ENCODE data around the gene NTF4.
"Not testable (repeated sequence)": the region's sequence is repeated elsewhere in the genome, so short reads cannot be mapped to it uniquely, and the experiment has no call there.

The NTF4 gene

DNA sequence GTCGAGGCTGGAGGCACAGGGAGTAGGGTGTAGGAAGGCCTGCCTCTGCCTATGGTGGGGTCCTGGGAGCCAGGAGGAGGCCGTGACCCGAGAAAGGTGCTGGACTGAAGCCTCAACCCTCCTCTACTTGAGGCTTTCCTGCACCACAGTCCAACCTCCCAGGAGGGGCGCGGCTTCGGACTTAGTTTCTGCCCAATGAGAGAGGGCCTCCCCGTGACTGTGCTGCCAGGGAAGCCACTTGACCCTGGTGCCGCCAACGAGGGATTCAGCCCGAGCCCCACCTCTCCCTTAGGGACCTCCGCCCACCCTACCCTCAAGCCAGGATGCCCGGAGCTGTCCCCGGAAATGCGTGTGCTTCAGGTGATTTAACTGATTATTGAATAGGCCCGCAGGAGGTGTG lies 40.4 kb downstream of the NTF4 start, which contains the start of gene CGB3:
TSS of gene CGB3 (minus strand) at position 101 of the 400 bp plus-strand sequence. CDS start 362 bp downstream, outside the sequence.
- in situ Hi-C loops (cut with HindIII; ENCODE audit: low pct_ligation_motif_present, low sequenced_read_pairs); H3K36me3 ChIP-seq (replicated peaks); DNase-seq; H3K4me3 ChIP-seq (ENCODE audit: low read depth, low read length); H3K27me3 ChIP-seq (replicated peaks); H3K27ac ChIP-seq: not testable (repeated sequence)

DNA sequence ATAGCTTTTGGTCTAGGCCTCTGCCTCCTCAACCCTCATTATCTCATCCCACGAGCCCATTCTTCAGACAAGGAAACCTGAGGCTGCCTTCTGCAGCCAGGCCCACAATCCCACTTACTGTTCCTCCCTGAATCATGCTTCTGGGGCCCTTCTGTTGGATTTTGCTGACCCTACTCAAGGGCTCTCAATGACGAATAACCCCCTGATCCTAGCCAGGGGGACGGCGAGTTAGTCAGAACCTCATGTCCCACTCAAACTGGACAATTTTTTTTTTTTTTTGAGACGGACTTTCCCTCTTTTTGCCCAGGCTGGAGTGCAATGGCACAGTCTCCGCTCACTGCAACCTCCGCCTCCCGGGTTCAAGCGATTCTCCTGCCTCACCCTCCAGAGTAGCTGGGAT lies 42.5 kb downstream of the NTF4 start:
- no peaks in the 10 kb centered on the region for H3K36me3 ChIP-seq (replicated peaks)
- no peaks in the 10 kb centered on the region for H3K27me3 ChIP-seq (replicated peaks)
- H3K27ac ChIP-seq, result no peak overlapping the region
- no peak for TF ChIP-seq CTCF (IDR thresholded peaks at IDR 0.05; ENCODE audit: low read depth, low read length, missing control alignments)
- no peak overlapping the region for H3K4me3 ChIP-seq (ENCODE audit: low read depth, low read length)
- in situ Hi-C loops (cut with HindIII; ENCODE audit: low pct_ligation_motif_present, low sequenced_read_pairs), result no loop called here
- DNase-seq, result no peak

DNA sequence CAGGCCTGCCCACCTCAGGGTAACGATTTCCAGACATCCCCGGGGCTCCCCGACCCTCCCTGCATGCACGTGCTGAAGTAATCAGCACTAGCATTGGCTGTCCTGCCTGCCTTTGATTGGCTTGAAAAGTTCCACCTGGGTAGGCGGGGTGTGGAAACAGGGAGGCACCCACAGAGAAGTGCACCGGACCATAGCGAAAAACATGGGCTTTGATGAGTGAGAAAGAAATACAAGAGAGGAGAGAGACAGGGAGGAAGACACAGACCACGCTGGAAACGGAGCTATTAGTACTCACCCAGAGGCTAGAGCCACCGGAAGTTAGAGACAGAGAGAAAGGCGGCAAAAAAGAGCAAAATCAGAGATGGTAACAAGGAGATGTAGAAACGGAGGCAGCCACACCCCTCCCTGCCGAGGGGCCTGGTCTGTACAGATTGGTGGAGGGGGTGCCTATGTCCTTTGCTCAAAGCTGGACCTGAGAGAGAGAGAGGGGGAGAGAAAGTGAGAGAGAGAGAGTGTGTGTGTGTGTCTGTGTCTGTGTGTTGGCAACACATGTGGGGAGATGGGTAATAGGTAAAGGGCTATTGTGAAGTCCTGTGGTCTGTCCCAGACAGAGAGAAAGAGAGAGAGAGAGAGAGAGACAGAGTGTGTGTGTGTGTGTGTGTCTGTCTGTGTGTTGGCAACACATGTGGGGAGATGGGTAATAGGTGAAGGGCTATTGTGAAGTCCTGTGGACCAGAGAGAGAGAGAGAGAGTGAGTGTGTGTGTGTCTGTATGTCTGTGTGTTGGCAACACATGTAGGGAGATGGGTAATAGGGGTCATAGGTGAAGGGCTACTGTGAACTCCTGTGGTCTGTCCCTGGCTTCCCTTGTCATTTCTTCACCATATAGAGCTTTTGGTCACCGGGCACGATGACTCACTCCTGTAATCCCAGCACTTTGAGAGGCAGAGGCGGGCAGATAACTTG lies 43.4 kb downstream of the NTF4 start:
- in situ Hi-C loops (cut with HindIII; ENCODE audit: low pct_ligation_motif_present, low sequenced_read_pairs), result no loop called here
- no peak overlapping the region for H3K4me3 ChIP-seq (ENCODE audit: low read depth, low read length)
- no peaks in the 10 kb centered on the region for H3K36me3 ChIP-seq (replicated peaks)
- H3K27ac ChIP-seq, result no peak overlapping the region
- DNase-seq, result peak; percentile 18
- H3K27me3 ChIP-seq (replicated peaks), result no peaks in the 10 kb centered on the region
- no peak for TF ChIP-seq CTCF (IDR thresholded peaks at IDR 0.05; ENCODE audit: low read depth, low read length, missing control alignments)

DNA sequence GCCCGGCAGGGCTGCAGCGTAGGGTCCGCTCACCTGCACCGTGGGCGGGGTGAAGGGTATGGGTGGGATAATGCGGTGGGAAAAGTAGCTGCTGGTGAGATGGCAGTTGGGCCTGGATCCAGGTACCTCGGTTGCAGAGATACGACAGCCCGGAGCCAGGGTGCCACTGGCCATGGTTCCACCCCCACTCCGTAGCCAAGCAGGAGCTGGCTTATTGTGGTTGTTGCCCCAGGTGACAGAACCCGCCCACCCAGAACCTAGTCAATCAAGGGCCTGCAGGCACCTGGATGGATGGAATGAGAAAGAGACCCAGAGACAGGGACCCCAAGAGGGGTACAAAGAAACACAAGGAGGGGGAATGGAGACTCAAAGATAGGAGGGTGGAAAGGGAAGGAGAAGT lies 44.3 kb downstream of the NTF4 start:
- TF ChIP-seq CTCF (IDR thresholded peaks at IDR 0.05; ENCODE audit: low read depth, low read length, missing control alignments), result no peak
- no peak overlapping the region for H3K4me3 ChIP-seq (ENCODE audit: low read depth, low read length)
- no peaks in the 10 kb centered on the region for H3K27me3 ChIP-seq (replicated peaks)
- in situ Hi-C loops (cut with HindIII; ENCODE audit: low pct_ligation_motif_present, low sequenced_read_pairs), result no loop called here
- no peak overlapping the region for H3K27ac ChIP-seq
- H3K36me3 ChIP-seq (replicated peaks), result peaks cover 3% of the 10 kb centered on the region
- DNase-seq, result no peak

DNA sequence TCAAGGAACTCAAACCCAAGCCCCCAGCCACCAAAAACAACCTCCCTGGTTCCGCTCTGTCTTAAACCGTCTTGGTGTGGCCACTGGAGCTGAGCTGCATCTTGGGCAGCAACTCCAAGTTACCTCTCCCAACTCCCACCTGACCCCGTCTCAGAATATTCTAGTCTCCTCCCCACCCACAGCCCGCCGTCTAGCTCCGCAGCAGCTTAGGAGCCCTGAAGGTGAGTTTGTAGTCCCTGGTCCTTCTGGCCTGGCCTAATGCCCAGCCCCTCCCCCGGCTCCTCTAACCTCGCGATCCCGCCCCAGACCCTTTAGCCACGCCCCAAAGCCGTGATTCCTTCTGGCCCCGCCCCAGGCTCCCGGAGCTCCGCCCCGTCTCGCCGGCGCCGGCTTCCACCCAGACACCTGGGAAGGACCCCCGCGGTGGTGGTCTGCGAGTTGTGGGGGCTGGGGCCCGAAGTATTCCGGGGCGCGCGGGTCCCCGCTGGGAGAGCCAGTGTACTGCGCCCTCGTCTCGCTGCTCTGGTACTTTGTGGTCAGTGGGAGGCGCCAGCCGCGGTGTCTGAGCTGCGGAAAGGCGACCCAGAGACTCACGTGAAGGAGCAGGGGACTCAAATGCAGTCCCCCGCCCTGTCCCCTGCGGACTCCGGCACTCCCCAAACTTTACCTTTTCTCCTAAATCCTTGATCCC lies 45.2 kb downstream of the NTF4 start:
- Histone ChIP-seq H3K4me3 (ENCODE audit: low read depth, low read length) (peak overlapping the region; percentile 47), H3K27me3 (replicated peaks) (no peaks in the 10 kb centered on the region), H3K36me3 (replicated peaks) (peaks cover 7% of the 10 kb centered on the region), H3K27ac (no peak overlapping the region)
- in situ Hi-C loops (cut with HindIII; ENCODE audit: low pct_ligation_motif_present, low sequenced_read_pairs), result no loop called here
- DNase-seq, result peak; percentile 22
- peak; percentile 29 for TF ChIP-seq CTCF (IDR thresholded peaks at IDR 0.05; ENCODE audit: low read depth, low read length, missing control alignments)

GRCh38 chr19:49018388-49019241 lies 46.0 kb downstream of the NTF4 start:
- peak overlapping the region; percentile 47 for H3K4me3 ChIP-seq (ENCODE audit: low read depth, low read length)
- not testable (repeated sequence) for DNase-seq, H3K27ac ChIP-seq

More at GRCh38 chr19:49018388-49019241, 46.0 kb downstream of the NTF4 start:
- H3K27me3 ChIP-seq (replicated peaks); H3K36me3 ChIP-seq (replicated peaks); in situ Hi-C loops (cut with HindIII; ENCODE audit: low pct_ligation_motif_present, low sequenced_read_pairs): not testable (repeated sequence)
